T-helper 1 cell treated with Interleukin-12 subunit alpha and Interleukin-12 subunit beta and Interleukin-4 antibody, amounts not matched to agents 30 μg/mL and 1 μg/mL, for 36 hours (primary cell): ENCODE results near the gene LDLRAD3.

Experiments
- H3K27ac Mint-ChIP-seq: one replicate; pipeline ENCODE4 v1.8.0; 2021; ENCODE audit warnings: mild to moderate bottlenecking, mixed read lengths
- H3K27me3 Mint-ChIP-seq: one replicate; pipeline ENCODE4 v1.8.0; 2021; ENCODE audit warnings: low read depth, mixed read lengths
- H3K36me3 Mint-ChIP-seq: one replicate; pipeline ENCODE4 v1.8.0; 2021; ENCODE audit warnings: low read depth, mixed read lengths
- H3K4me1 Mint-ChIP-seq: one replicate; pipeline ENCODE4 v1.8.0; 2021; ENCODE audit warnings: low read depth, mixed read lengths
- H3K4me3 Mint-ChIP-seq: one replicate; pipeline ENCODE4 v1.8.0; 2021; ENCODE audit warnings: mild to moderate bottlenecking, moderate library complexity, mixed read lengths
- H3K9me3 Mint-ChIP-seq: one replicate; pipeline ENCODE4 v1.8.0; 2021; ENCODE audit warnings: mixed read lengths

LDLRAD3 gene

GRCh38 chr11:35955636-35956035 is 11.8 kb downstream of the LDLRAD3 start:
- H3K4me3 Mint-ChIP-seq = no peak overlapping the region
- H3K27me3 Mint-ChIP-seq = peaks cover 7% of the 10 kb centered on the region
- H3K27ac Mint-ChIP-seq = no peak overlapping the region

GRCh38 chr11:35962369-35963138 is 18.7 kb downstream of the LDLRAD3 start:
- H3K4me3 Mint-ChIP-seq = no peak overlapping the region
- no peaks in the 10 kb centered on the region for H3K27me3 Mint-ChIP-seq
- H3K4me1 Mint-ChIP-seq = no peaks in the 10 kb centered on the region
- H3K27ac Mint-ChIP-seq = no peak overlapping the region
- no peaks in the 10 kb centered on the region for H3K36me3 Mint-ChIP-seq
- no peaks in the 10 kb centered on the region for H3K9me3 Mint-ChIP-seq

More at GRCh38 chr11:35955636-35956035, 11.8 kb downstream of the LDLRAD3 start:
- Mint-ChIP-seq H3K36me3 (no peaks in the 10 kb centered on the region), H3K9me3 (no peaks in the 10 kb centered on the region), H3K4me1 (no peaks in the 10 kb centered on the region)

- Mint-ChIP-seq H3K36me3 (no peaks in the 10 kb centered on the region), H3K4me1 (no peaks in the 10 kb centered on the region), H3K4me3 (no peak overlapping the region), H3K27me3 (no peaks in the 10 kb centered on the region), H3K27ac (no peak overlapping the region), H3K9me3 (no peaks in the 10 kb centered on the region)
These were observed 20.0 kb downstream of the LDLRAD3 start for GRCh38 chr11:35963911-35964310.

GRCh38 chr11:35964841-35965240 is 21.0 kb downstream of the LDLRAD3 start:
- H3K4me3 Mint-ChIP-seq = no peak overlapping the region
- H3K4me1 Mint-ChIP-seq = no peaks in the 10 kb centered on the region
- H3K27ac Mint-ChIP-seq = no peak overlapping the region
- no peaks in the 10 kb centered on the region for H3K36me3 Mint-ChIP-seq
- no peaks in the 10 kb centered on the region for H3K9me3 Mint-ChIP-seq
- no peaks in the 10 kb centered on the region for H3K27me3 Mint-ChIP-seq

GRCh38 chr11:35967042-35967441 is 23.2 kb downstream of the LDLRAD3 start:
- no peaks in the 10 kb centered on the region for H3K36me3 Mint-ChIP-seq
- no peak overlapping the region for H3K27ac Mint-ChIP-seq
- H3K27me3 Mint-ChIP-seq = no peaks in the 10 kb centered on the region
- H3K9me3 Mint-ChIP-seq = no peaks in the 10 kb centered on the region
- H3K4me1 Mint-ChIP-seq = no peaks in the 10 kb centered on the region
- H3K4me3 Mint-ChIP-seq = no peak overlapping the region

- no peak overlapping the region for H3K4me3 Mint-ChIP-seq
- H3K27ac Mint-ChIP-seq = no peak overlapping the region
- no peaks in the 10 kb centered on the region for H3K9me3 Mint-ChIP-seq
- no peaks in the 10 kb centered on the region for H3K27me3 Mint-ChIP-seq
- H3K4me1 Mint-ChIP-seq = no peaks in the 10 kb centered on the region
- H3K36me3 Mint-ChIP-seq = no peaks in the 10 kb centered on the region
These were observed 24.7 kb downstream of the LDLRAD3 start for GRCh38 chr11:35968386-35969088.

GRCh38 chr11:35969089-35970042 is 25.5 kb downstream of the LDLRAD3 start:
- H3K27me3 Mint-ChIP-seq = no peaks in the 10 kb centered on the region
- no peaks in the 10 kb centered on the region for H3K9me3 Mint-ChIP-seq
- no peaks in the 10 kb centered on the region for H3K36me3 Mint-ChIP-seq
- H3K27ac Mint-ChIP-seq = no peak overlapping the region
- no peak overlapping the region for H3K4me3 Mint-ChIP-seq
- H3K4me1 Mint-ChIP-seq = no peaks in the 10 kb centered on the region

GRCh38 chr11:35970445-35970844 is 26.6 kb downstream of the LDLRAD3 start:
- no peaks in the 10 kb centered on the region for H3K36me3 Mint-ChIP-seq
- H3K27me3 Mint-ChIP-seq = no peaks in the 10 kb centered on the region
- no peak overlapping the region for H3K4me3 Mint-ChIP-seq
- no peaks in the 10 kb centered on the region for H3K9me3 Mint-ChIP-seq
- no peaks in the 10 kb centered on the region for H3K4me1 Mint-ChIP-seq
- no peak overlapping the region for H3K27ac Mint-ChIP-seq

- H3K9me3 Mint-ChIP-seq = no peaks in the 10 kb centered on the region
- H3K36me3 Mint-ChIP-seq = no peaks in the 10 kb centered on the region
- H3K27me3 Mint-ChIP-seq = no peaks in the 10 kb centered on the region
- H3K4me1 Mint-ChIP-seq = no peaks in the 10 kb centered on the region
- no peak overlapping the region for H3K4me3 Mint-ChIP-seq
- H3K27ac Mint-ChIP-seq = no peak overlapping the region
These were observed 28.1 kb downstream of the LDLRAD3 start for GRCh38 chr11:35971841-35972422.

GRCh38 chr11:35974882-35975589 is 31.2 kb downstream of the LDLRAD3 start:
- H3K4me3 Mint-ChIP-seq = no peak overlapping the region
- no peaks in the 10 kb centered on the region for H3K9me3 Mint-ChIP-seq
- no peaks in the 10 kb centered on the region for H3K4me1 Mint-ChIP-seq
- no peak overlapping the region for H3K27ac Mint-ChIP-seq
- H3K27me3 Mint-ChIP-seq = no peaks in the 10 kb centered on the region
- no peaks in the 10 kb centered on the region for H3K36me3 Mint-ChIP-seq

- H3K36me3 Mint-ChIP-seq = no peaks in the 10 kb centered on the region
- no peaks in the 10 kb centered on the region for H3K9me3 Mint-ChIP-seq
- no peaks in the 10 kb centered on the region for H3K4me1 Mint-ChIP-seq
- H3K4me3 Mint-ChIP-seq = no peak overlapping the region
- H3K27ac Mint-ChIP-seq = no peak overlapping the region
- no peaks in the 10 kb centered on the region for H3K27me3 Mint-ChIP-seq
These were observed 32.6 kb downstream of the LDLRAD3 start for GRCh38 chr11:35976434-35976833.

- Mint-ChIP-seq H3K36me3 (no peaks in the 10 kb centered on the region), H3K4me3 (no peak overlapping the region), H3K4me1 (no peaks in the 10 kb centered on the region), H3K9me3 (no peaks in the 10 kb centered on the region), H3K27ac (no peak overlapping the region), H3K27me3 (no peaks in the 10 kb centered on the region)
These were observed 34.3 kb downstream of the LDLRAD3 start for GRCh38 chr11:35978183-35978582.

- Mint-ChIP-seq H3K4me3 (no peak overlapping the region), H3K27ac (no peak overlapping the region), H3K9me3 (no peaks in the 10 kb centered on the region), H3K4me1 (no peaks in the 10 kb centered on the region), H3K27me3 (no peaks in the 10 kb centered on the region), H3K36me3 (no peaks in the 10 kb centered on the region)
These were observed 35.0 kb downstream of the LDLRAD3 start for GRCh38 chr11:35978891-35979290.
